H1 (cell line): ENCODE data around the gene IRX4. TPM values are rescaled to one million over a fixed set of nuclear protein-coding genes. Genes with fewer than 3 reads are reported as not detected.

Experiments used
- CTCF ChIA-PET: fragments of 300-600 bp; sonication (Branson Sonifier 250); formaldehyde crosslinking; loops from one replicate; lab custom pipeline; 2021; ENCODE audit not compliant: partially characterized antibody; lab: Charles Lee
- POLR2A ChIA-PET: fragments of 300-600 bp; sonication (Branson Sonifier 250); formaldehyde crosslinking; loops from one replicate; lab custom pipeline; 2021; ENCODE audit warnings: inconsistent platforms; ENCODE audit not compliant: partially characterized antibody; lab: Charles Lee
- DNase-seq, 2 experiments: peaks; one replicate each; pipeline versions ENCODE4 v3.0.0 to v3.0.0-alpha.2; 2010 to 2022; ENCODE audit warnings: low spot score in 2 of 2, low read depth in 1 of 2, mixed read lengths in 1 of 2
- FAIRE-seq: peaks from 2 replicates; lab custom pipeline; 2011; peaks lifted over from hg19 to GRCh38; lab: Jason Lieb, UNC
- H2AFZ ChIP-seq: 2 replicates; pipeline ENCODE4 v1.8.1; 2012; ENCODE audit warnings: low read length, inconsistent platforms
- H2AK5ac ChIP-seq: 2 replicates; pipeline ENCODE4 v1.6.1; 2013; ENCODE audit warnings: low read depth, low read length
- H2BK120ac ChIP-seq: replicated peaks from 2 replicates; pipeline ENCODE3; 2013; ENCODE audit warnings: low read depth, low read length, inconsistent platforms
- H2BK12ac ChIP-seq: 2 replicates; pipeline ENCODE4 v1.6.1; 2013; ENCODE audit warnings: low read depth, low read length
- H2BK15ac ChIP-seq: 2 replicates; pipeline ENCODE4 v1.6.1; 2013; ENCODE audit warnings: low read length
- H2BK20ac ChIP-seq: 2 replicates; pipeline ENCODE4 v1.6.1; 2013; ENCODE audit warnings: low read length
- H2BK5ac ChIP-seq: 2 replicates; pipeline ENCODE4 v1.6.1; 2013; ENCODE audit warnings: low read depth, low read length
- H3K14ac ChIP-seq: 2 replicates; pipeline ENCODE4 v1.6.1; 2013; ENCODE audit warnings: inconsistent platforms; ENCODE audit not compliant: insufficient read length
- H3K18ac ChIP-seq: 2 replicates; pipeline ENCODE4 v1.6.1; 2013; ENCODE audit warnings: low read length; ENCODE audit errors: extremely low read depth
- H3K23ac ChIP-seq: 2 replicates; pipeline ENCODE4 v1.6.1; 2013; ENCODE audit warnings: inconsistent platforms; ENCODE audit not compliant: insufficient read length
- H3K23me2 ChIP-seq: 2 replicates; pipeline ENCODE4 v1.6.1; 2013; ENCODE audit warnings: low read depth, low read length
- H3K27ac ChIP-seq: 2 replicates; pipeline ENCODE4 v1.6.1; 2011; ENCODE audit warnings: low read depth, low read length, inconsistent platforms
- H3K27me3 ChIP-seq, 4 experiments: replicated peaks in 1 of 4; 1 replicate in 1 of 4; 2 replicates in 3 of 4; pipeline versions ENCODE4 v1.6.1 to v1.8.1; 2011 to 2013; ENCODE audit warnings: low read length in 3 of 4, mild to moderate bottlenecking in 3 of 4, inconsistent platforms in 2 of 4, mixed read lengths in 2 of 4, moderate library complexity in 1 of 4; ENCODE audit not compliant: control insufficient read depth in 3 of 4, insufficient read depth in 3 of 4; ENCODE audit errors: extremely low read depth in 1 of 4
- H3K36me3 ChIP-seq, 4 experiments: 2 replicates each; pipeline versions ENCODE4 v1.6.1 to v1.8.1; 2011 to 2013; ENCODE audit warnings: mild to moderate bottlenecking in 4 of 4, low read length in 3 of 4, moderate library complexity in 2 of 4, control low read depth in 1 of 4, inconsistent platforms in 1 of 4; ENCODE audit not compliant: insufficient read depth in 4 of 4, control insufficient read depth in 2 of 4
- H3K4ac ChIP-seq: replicated peaks from 2 replicates; pipeline ENCODE3; 2013; ENCODE audit warnings: low read length, low read depth, mixed read lengths, inconsistent platforms; ENCODE audit not compliant: insufficient read length
- H3K4me1 ChIP-seq, 4 experiments: replicated peaks in 1 of 4; 1 replicate in 1 of 4; 2 replicates in 3 of 4; pipeline versions ENCODE4 v1.6.1 to v1.8.1; 2011 to 2013; ENCODE audit warnings: low read length in 3 of 4, inconsistent platforms in 2 of 4, mixed read lengths in 1 of 4; ENCODE audit not compliant: insufficient read depth in 4 of 4, control insufficient read depth in 3 of 4
- H3K4me2 ChIP-seq, 2 experiments: 2 replicates each; pipeline versions ENCODE4 v1.6.1 to v1.8.1; 2011 to 2013; ENCODE audit warnings: low read depth in 2 of 2, low read length in 2 of 2, control low read depth in 1 of 2, inconsistent platforms in 1 of 2, mild to moderate bottlenecking in 1 of 2; ENCODE audit not compliant: insufficient read depth in 1 of 2
- H3K4me3 ChIP-seq, 4 experiments: fragments of 200-600, 300-600 bp in 1 of 4; sonication (generic), shearing (Covaris generic), sonication (Bioruptor Twin) in 1 of 4; 2 replicates each; pipeline versions ENCODE4 v1.5.1 to v1.8.1; 2011 to 2016; ENCODE audit warnings: low read length in 4 of 4, low read depth in 3 of 4, control low read depth in 2 of 4, inconsistent platforms in 2 of 4, mild to moderate bottlenecking in 2 of 4, mixed read lengths in 1 of 4, moderate library complexity in 1 of 4; ENCODE audit not compliant: insufficient read depth in 2 of 4; ENCODE audit errors: extremely low read depth in 1 of 4
- H3K56ac ChIP-seq: replicated peaks from 2 replicates; pipeline ENCODE3; 2013; ENCODE audit warnings: low read depth, mild to moderate bottlenecking, mixed read lengths, low read length, inconsistent platforms; ENCODE audit not compliant: insufficient read length
- H3K79me1 ChIP-seq: 2 replicates; pipeline ENCODE4 v1.6.1; 2013; ENCODE audit warnings: low read depth, low read length, control low read depth
- H3K79me2 ChIP-seq, 2 experiments: 2 replicates each; pipeline versions ENCODE4 v1.6.1 to v1.8.1; 2012 to 2013; ENCODE audit warnings: low read length in 2 of 2, mild to moderate bottlenecking in 2 of 2, inconsistent platforms in 1 of 2; ENCODE audit not compliant: insufficient read depth in 2 of 2, control insufficient read depth in 1 of 2
- H3K9ac ChIP-seq, 4 experiments: replicated peaks in 1 of 4; 1 replicate in 1 of 4; 2 replicates in 3 of 4; pipeline versions ENCODE4 v1.6.1 to v1.8.1; 2011 to 2013; ENCODE audit warnings: low read depth in 3 of 4, low read length in 3 of 4, control low read depth in 2 of 4, mild to moderate bottlenecking in 2 of 4, moderate library complexity in 2 of 4, inconsistent platforms in 1 of 4; ENCODE audit errors: extremely low read depth in 1 of 4
- H3K9me3 ChIP-seq, 2 experiments: 2 replicates each; pipeline versions ENCODE4 v1.6.1 to v1.8.1; 2012 to 2013; ENCODE audit warnings: mild to moderate bottlenecking in 2 of 2, moderate library complexity in 2 of 2, control low read depth in 1 of 2, inconsistent platforms in 1 of 2, low read depth in 1 of 2, low read length in 1 of 2, mixed read lengths in 1 of 2; ENCODE audit not compliant: insufficient read depth in 2 of 2
- H4K20me1 ChIP-seq, 2 experiments: replicated peaks in 1 of 2; 2 replicates each; pipeline versions ENCODE3 to v1.8.1; 2011 to 2013; ENCODE audit warnings: inconsistent platforms in 2 of 2, low read length in 2 of 2, mild to moderate bottlenecking in 1 of 2; ENCODE audit not compliant: insufficient read depth in 2 of 2, control insufficient read depth in 1 of 2
- H4K5ac ChIP-seq: 2 replicates; pipeline ENCODE4 v1.6.1; 2013; ENCODE audit warnings: low read length, low read depth, mixed read lengths, inconsistent platforms; ENCODE audit not compliant: insufficient read length
- H4K8ac ChIP-seq: 2 replicates; pipeline ENCODE4 v1.8.0; 2013; ENCODE audit warnings: mild to moderate bottlenecking, moderate library complexity, low read length, inconsistent platforms; ENCODE audit not compliant: insufficient read depth; ENCODE audit errors: extremely low read depth
- H4K91ac ChIP-seq: replicated peaks from 2 replicates; pipeline ENCODE3; 2013; ENCODE audit warnings: low read length, mixed read lengths, inconsistent platforms; ENCODE audit not compliant: insufficient read length
- ASH2L ChIP-seq: fragments of 200-600, 300-600 bp; sonication (generic); IDR thresholded peaks from one replicate; pipeline ENCODE4 v1.7.1; 2017; ENCODE audit warnings: low read length
- BACH1 ChIP-seq: IDR thresholded peaks from 2 replicates; pipeline ENCODE4 v1.6.1; 2012; ENCODE audit warnings: low read length, improper control_type of control experiment
- CREB1 ChIP-seq: IDR thresholded peaks from 2 replicates; pipeline ENCODE4 v1.6.1; 2012; ENCODE audit warnings: inconsistent platforms
- FOSL1 ChIP-seq: IDR thresholded peaks from 2 replicates; pipeline ENCODE4 v1.6.1; 2011; ENCODE audit warnings: mild to moderate bottlenecking, low read depth, low read length, moderate library complexity; ENCODE audit not compliant: insufficient read depth
- GABPA ChIP-seq: IDR thresholded peaks from 2 replicates; pipeline ENCODE4 v1.6.1; 2011; ENCODE audit warnings: mild to moderate bottlenecking, low read length, moderate library complexity, borderline replicate concordance; ENCODE audit not compliant: insufficient read depth
- JUND ChIP-seq: IDR thresholded peaks from 2 replicates; pipeline ENCODE4 v1.6.1; 2011; ENCODE audit warnings: mild to moderate bottlenecking, improper control_type of control experiment, low read length
- KDM1A ChIP-seq: fragments of 200-600, 300-600 bp; sonication (generic); IDR thresholded peaks from 2 replicates; pipeline ENCODE4 v1.7.1; 2016; ENCODE audit warnings: mild to moderate bottlenecking, low read length, borderline replicate concordance
- SAP30 ChIP-seq: fragments of 300-600 bp; sonication (generic); IDR thresholded peaks from 2 replicates; pipeline ENCODE4 v1.7.1; 2012; ENCODE audit warnings: low read length, moderate library complexity, mild to moderate bottlenecking, inconsistent platforms; ENCODE audit not compliant: insufficient read depth, insufficient replicate concordance
- SIN3A ChIP-seq, 2 experiments: IDR thresholded peaks in 1 of 2; conservative IDR thresholded peaks in 1 of 2; 2 replicates each; pipeline ENCODE4 v1.6.1; 2011 to 2012; ENCODE audit warnings: low read length in 2 of 2, improper control_type of control experiment in 1 of 2, low read depth in 1 of 2, mild to moderate bottlenecking in 1 of 2
- SIX5 ChIP-seq: IDR thresholded peaks from 2 replicates; pipeline ENCODE4 v1.6.1; 2011; ENCODE audit warnings: mild to moderate bottlenecking, low read depth, low read length
- SP2 ChIP-seq: IDR thresholded peaks from 2 replicates; pipeline ENCODE4 v1.6.1; 2012; ENCODE audit warnings: mild to moderate bottlenecking, low read length, inconsistent platforms
- TAF7 ChIP-seq: optimal IDR thresholded peaks from 2 replicates; pipeline ENCODE3; 2011; ENCODE audit warnings: low read depth, mild to moderate bottlenecking, inconsistent platforms, low read length, moderate library complexity, borderline replicate concordance
- USF2 ChIP-seq: IDR thresholded peaks from 2 replicates; pipeline ENCODE4 v1.6.1; 2011; ENCODE audit warnings: low read length, improper control_type of control experiment
- WGBS, 2 experiments: shearing (Covaris generic) in 1 of 2; methylation state at CpG; one replicate each; pipeline versions ENCODE4 v1.1.6 to v1.1.7; 2013 to 2015; ENCODE audit warnings: low lambda C conversion rate in 2 of 2, mixed read lengths in 2 of 2, inconsistent platforms in 1 of 2, low coverage in 1 of 2, missing lambda C conversion rate in 1 of 2; ENCODE audit not compliant: insufficient replicate concordance in 2 of 2, insufficient coverage in 1 of 2, insufficient read length in 1 of 2; ENCODE audit errors: extremely low coverage in 1 of 2, missing lambda C conversion rate in 1 of 2; 5-methylcytosine and 5-hydroxymethylcytosine counted together
- polyA plus RNA-seq, 7 experiments: library from polyadenylated mRNA; depleted of rRNA in 3 of 7; stranded (reverse) in 5 of 7; unstranded in 2 of 7; fragments of >200 nt in 5 of 7; fragments of 200-250 nt in 2 of 7; gene quantifications; 1 replicate in 5 of 7; 2 replicates in 1 of 7; 4 replicates in 1 of 7; pipeline versions ENCODE4 v1.2.1 to v1.2.3, GENCODE V29; 2011 to 2013; ENCODE audit warnings: missing spikeins in 2 of 7, mixed read lengths in 2 of 7
- total RNA-seq: library from RNA; stranded (reverse); fragmentation: NEBNext Ultra II Directional; extraction: Animal tissue kit (Norgen Biotek cat#: 25700); gene quantifications from 2 replicates; pipeline ENCODE4 v1.2.1, GENCODE V29; 2021

The IRX4 gene
- total and polyA plus RNA-seq, 2 of the 8 experiments (the other 6 are each of a cell fraction or from before 2014, with no cell fraction given), result 0.45 to 1.2 TPM

- Histone ChIP-seq H3K4me1 (no peaks in the 10 kb centered on the region), H3K4me3 (no peak overlapping the region), H3K23me2 (no peaks in the 10 kb centered on the region), H4K8ac (no peak overlapping the region), H4K5ac (no peak overlapping the region), H3K4me2 (no peak overlapping the region), H3K4ac (no peak overlapping the region), H3K27me3 (no peaks in the 10 kb centered on the region), H2BK5ac (no peak overlapping the region), H3K56ac (no peak overlapping the region), H2AK5ac (no peak overlapping the region), H3K79me2 (no peaks in the 10 kb centered on the region), H2AFZ (no peak overlapping the region), H3K36me3 (no peaks in the 10 kb centered on the region), H2BK20ac (no peak overlapping the region), H4K91ac (no peak overlapping the region), H3K79me1 (no peaks in the 10 kb centered on the region), H3K18ac (no peak overlapping the region), H2BK12ac (no peak overlapping the region), H3K14ac (no peak overlapping the region), H3K9ac (no peak overlapping the region), H2BK120ac (no peak overlapping the region), H4K20me1 (no peaks in the 10 kb centered on the region), H3K9me3 (no peaks in the 10 kb centered on the region; a peak in 1 of 4 replicates), H3K27ac (no peak overlapping the region), H2BK15ac (no peak overlapping the region; the same call in 1 of the 2 replicates), H3K23ac (no peak overlapping the region)
- ChIA-PET POLR2A (no interaction called here), CTCF (no interaction called here)
- FAIRE-seq (no peak), DNase-seq (no peak)
- WGBS, 2 experiments, result 89% methylated on average over 8 of the region's 8 CpGs; no CpG with 5 or more reads in 1 of the 2 experiments
- TF ChIP-seq JUND, result no peak
- TF ChIP-seq SIX5, result no peak
- no peak for TF ChIP-seq SAP30
- no peak for TF ChIP-seq SIN3A (conservative IDR thresholded peaks at IDR 0.05 in 1 of 2, IDR thresholded peaks at IDR 0.05 in 1 of 2; ENCODE audit: low read depth in 1 of 2, low read length in 2 of 2)
- TF ChIP-seq KDM1A, result no peak
- no peak for TF ChIP-seq SP2
- TF ChIP-seq FOSL1, result no peak
- TF ChIP-seq ASH2L, result no peak
- TF ChIP-seq USF2, result no peak
- no peak for TF ChIP-seq GABPA
- no peak for TF ChIP-seq BACH1
- no peak for TF ChIP-seq TAF7
- no peak for TF ChIP-seq CREB1
Measured at GRCh38 chr5:1908931-1909330, 26.2 kb upstream of the IRX4 start.
